K562 (cell line): Measurements from ENCODE around the gene HTR3C. TPM values are rescaled to one million over a fixed set of nuclear protein-coding genes. Genes with fewer than 3 reads are reported as not detected.

Source experiments
- GABPB2 ChIP-seq: fragments of 250-450 bp; sonication (Bioruptor Pico); conservative IDR thresholded peaks from 2 replicates; pipeline ENCODE4 v1.5.1; 2021; ENCODE audit warnings: mild to moderate bottlenecking
- NONO ChIP-seq, 2 experiments: fragments of 200-400 bp in 1 of 2; fragments of 450-650 bp in 1 of 2; formaldehyde crosslinking in 1 of 2; IDR thresholded peaks; 2 replicates each; pipeline ENCODE4 v1.6.1; 2017; ENCODE audit warnings: low read depth in 2 of 2, mild to moderate bottlenecking in 2 of 2, moderate library complexity in 2 of 2, low read length in 1 of 2
- SLC30A9 ChIP-seq: fragments of 250-450 bp; sonication (Bioruptor Pico); IDR thresholded peaks from 2 replicates; pipeline ENCODE4 v1.8.0; 2022; ENCODE audit warnings: mild to moderate bottlenecking, moderate library complexity
- SP2 ChIP-seq: IDR thresholded peaks from 2 replicates; pipeline ENCODE4 v1.6.1; 2011; ENCODE audit warnings: mild to moderate bottlenecking, low read depth, low read length, moderate library complexity; ENCODE audit not compliant: poor library complexity, severe bottlenecking; ENCODE audit errors: extremely low read depth
- ZNF174 ChIP-seq: fragments of 250-450 bp; sonication (Bioruptor Pico); IDR thresholded peaks from 2 replicates; pipeline ENCODE4 v1.4.0; 2020; ENCODE audit warnings: mild to moderate bottlenecking
- polyA plus RNA-seq, 8 experiments: library from polyadenylated mRNA; depleted of rRNA in 4 of 8; stranded (reverse) in 5 of 8; unstranded in 3 of 8; fragments of >200 nt; fragmentation: Nextera tagmentation in 2 of 8; fragmentation: Illumina TruSeq in 1 of 8; extraction: Ambion mirVana in 2 of 8; extraction: Trizol in 1 of 8; gene quantifications; 2 replicates each; pipeline versions ENCODE4 v1.2.1 to v1.2.3, GENCODE V29; 2011 to 2014; ENCODE audit warnings: inconsistent platforms in 1 of 8, missing spikeins in 1 of 8
- total RNA-seq, 7 experiments: library from RNA; depleted of rRNA in 6 of 7; stranded (reverse); fragments of >200 nt in 6 of 7; fragmentation: Illumina TruSeq in 2 of 7; extraction: Trizol in 2 of 7; gene quantifications; 2 replicates each; pipeline versions ENCODE4 v1.2.1 to v1.2.3, GENCODE V29; 2011 to 2021; ENCODE audit warnings: low replicate concordance in 1 of 7
- TF ChIP-seq, protein P1 (sequence below): fragments of 450-650 bp; IDR thresholded peaks from 2 replicates; pipeline ENCODE4 v1.6.1; 2016; ENCODE audit warnings: mild to moderate bottlenecking, moderate library complexity
- TF ChIP-seq, protein P2 (sequence below): IDR thresholded peaks from 3 replicates; pipeline ENCODE4 v1.6.1; 2011; ENCODE audit warnings: borderline replicate concordance, mild to moderate bottlenecking, moderate library complexity; ENCODE audit not compliant: insufficient read length; ENCODE audit errors: extremely low read depth
- TF ChIP-seq, protein P3 (sequence below): fragments of 250-450 bp; sonication (Bioruptor Pico); IDR thresholded peaks from 2 replicates; pipeline ENCODE4 v1.8.0; 2021; ENCODE audit warnings: mild to moderate bottlenecking, moderate library complexity

HTR3C gene
- total and polyA plus RNA-seq, 9 of the 15 experiments (the other 6 are each of a cell fraction or from before 2014, with no cell fraction given) = 0.04 to 0.06 TPM; not detected in 7

DNA sequence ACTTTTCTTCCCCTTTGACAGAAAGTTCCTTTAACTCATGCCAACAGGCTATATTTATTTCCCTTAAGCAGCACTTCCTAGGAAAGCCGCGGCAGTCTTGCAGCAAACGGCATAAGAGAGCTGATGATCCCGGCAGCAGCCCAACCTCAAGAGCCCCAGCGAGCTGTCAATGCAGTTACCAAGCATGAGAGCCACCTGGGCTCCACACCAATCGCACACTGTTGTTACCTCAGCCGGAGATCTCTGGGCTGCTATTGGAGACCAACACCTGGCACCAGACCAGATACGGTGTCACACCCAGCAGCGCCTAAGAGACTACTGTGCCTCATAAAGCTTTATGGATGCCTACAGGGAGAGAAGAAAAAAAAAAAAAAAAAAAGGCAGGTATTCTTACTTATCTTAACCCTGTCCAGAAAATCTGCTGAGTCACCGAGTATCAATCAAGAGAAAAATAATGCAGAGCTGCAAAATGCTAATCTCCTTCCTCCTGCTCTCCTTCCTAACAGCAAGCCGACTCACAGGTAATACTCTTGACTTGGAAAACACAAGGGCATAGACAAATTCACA, 46.8 kb upstream of the HTR3C start (continued):
- TF ChIP-seq SP2 = no peak
- no peak for TF ChIP-seq SLC30A9 (CRISPR knock-in tag)
- no peak for TF ChIP-seq ZNF174 (CRISPR knock-in tag)
- TF ChIP-seq GABPB2 (CRISPR knock-in tag) = no peak
- TF ChIP-seq, protein P1, sequence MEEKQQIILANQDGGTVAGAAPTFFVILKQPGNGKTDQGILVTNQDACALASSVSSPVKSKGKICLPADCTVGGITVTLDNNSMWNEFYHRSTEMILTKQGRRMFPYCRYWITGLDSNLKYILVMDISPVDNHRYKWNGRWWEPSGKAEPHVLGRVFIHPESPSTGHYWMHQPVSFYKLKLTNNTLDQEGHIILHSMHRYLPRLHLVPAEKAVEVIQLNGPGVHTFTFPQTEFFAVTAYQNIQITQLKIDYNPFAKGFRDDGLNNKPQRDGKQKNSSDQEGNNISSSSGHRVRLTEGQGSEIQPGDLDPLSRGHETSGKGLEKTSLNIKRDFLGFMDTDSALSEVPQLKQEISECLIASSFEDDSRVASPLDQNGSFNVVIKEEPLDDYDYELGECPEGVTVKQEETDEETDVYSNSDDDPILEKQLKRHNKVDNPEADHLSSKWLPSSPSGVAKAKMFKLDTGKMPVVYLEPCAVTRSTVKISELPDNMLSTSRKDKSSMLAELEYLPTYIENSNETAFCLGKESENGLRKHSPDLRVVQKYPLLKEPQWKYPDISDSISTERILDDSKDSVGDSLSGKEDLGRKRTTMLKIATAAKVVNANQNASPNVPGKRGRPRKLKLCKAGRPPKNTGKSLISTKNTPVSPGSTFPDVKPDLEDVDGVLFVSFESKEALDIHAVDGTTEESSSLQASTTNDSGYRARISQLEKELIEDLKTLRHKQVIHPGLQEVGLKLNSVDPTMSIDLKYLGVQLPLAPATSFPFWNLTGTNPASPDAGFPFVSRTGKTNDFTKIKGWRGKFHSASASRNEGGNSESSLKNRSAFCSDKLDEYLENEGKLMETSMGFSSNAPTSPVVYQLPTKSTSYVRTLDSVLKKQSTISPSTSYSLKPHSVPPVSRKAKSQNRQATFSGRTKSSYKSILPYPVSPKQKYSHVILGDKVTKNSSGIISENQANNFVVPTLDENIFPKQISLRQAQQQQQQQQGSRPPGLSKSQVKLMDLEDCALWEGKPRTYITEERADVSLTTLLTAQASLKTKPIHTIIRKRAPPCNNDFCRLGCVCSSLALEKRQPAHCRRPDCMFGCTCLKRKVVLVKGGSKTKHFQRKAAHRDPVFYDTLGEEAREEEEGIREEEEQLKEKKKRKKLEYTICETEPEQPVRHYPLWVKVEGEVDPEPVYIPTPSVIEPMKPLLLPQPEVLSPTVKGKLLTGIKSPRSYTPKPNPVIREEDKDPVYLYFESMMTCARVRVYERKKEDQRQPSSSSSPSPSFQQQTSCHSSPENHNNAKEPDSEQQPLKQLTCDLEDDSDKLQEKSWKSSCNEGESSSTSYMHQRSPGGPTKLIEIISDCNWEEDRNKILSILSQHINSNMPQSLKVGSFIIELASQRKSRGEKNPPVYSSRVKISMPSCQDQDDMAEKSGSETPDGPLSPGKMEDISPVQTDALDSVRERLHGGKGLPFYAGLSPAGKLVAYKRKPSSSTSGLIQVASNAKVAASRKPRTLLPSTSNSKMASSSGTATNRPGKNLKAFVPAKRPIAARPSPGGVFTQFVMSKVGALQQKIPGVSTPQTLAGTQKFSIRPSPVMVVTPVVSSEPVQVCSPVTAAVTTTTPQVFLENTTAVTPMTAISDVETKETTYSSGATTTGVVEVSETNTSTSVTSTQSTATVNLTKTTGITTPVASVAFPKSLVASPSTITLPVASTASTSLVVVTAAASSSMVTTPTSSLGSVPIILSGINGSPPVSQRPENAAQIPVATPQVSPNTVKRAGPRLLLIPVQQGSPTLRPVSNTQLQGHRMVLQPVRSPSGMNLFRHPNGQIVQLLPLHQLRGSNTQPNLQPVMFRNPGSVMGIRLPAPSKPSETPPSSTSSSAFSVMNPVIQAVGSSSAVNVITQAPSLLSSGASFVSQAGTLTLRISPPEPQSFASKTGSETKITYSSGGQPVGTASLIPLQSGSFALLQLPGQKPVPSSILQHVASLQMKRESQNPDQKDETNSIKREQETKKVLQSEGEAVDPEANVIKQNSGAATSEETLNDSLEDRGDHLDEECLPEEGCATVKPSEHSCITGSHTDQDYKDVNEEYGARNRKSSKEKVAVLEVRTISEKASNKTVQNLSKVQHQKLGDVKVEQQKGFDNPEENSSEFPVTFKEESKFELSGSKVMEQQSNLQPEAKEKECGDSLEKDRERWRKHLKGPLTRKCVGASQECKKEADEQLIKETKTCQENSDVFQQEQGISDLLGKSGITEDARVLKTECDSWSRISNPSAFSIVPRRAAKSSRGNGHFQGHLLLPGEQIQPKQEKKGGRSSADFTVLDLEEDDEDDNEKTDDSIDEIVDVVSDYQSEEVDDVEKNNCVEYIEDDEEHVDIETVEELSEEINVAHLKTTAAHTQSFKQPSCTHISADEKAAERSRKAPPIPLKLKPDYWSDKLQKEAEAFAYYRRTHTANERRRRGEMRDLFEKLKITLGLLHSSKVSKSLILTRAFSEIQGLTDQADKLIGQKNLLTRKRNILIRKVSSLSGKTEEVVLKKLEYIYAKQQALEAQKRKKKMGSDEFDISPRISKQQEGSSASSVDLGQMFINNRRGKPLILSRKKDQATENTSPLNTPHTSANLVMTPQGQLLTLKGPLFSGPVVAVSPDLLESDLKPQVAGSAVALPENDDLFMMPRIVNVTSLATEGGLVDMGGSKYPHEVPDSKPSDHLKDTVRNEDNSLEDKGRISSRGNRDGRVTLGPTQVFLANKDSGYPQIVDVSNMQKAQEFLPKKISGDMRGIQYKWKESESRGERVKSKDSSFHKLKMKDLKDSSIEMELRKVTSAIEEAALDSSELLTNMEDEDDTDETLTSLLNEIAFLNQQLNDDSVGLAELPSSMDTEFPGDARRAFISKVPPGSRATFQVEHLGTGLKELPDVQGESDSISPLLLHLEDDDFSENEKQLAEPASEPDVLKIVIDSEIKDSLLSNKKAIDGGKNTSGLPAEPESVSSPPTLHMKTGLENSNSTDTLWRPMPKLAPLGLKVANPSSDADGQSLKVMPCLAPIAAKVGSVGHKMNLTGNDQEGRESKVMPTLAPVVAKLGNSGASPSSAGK = no peak
- TF ChIP-seq, protein P2, sequence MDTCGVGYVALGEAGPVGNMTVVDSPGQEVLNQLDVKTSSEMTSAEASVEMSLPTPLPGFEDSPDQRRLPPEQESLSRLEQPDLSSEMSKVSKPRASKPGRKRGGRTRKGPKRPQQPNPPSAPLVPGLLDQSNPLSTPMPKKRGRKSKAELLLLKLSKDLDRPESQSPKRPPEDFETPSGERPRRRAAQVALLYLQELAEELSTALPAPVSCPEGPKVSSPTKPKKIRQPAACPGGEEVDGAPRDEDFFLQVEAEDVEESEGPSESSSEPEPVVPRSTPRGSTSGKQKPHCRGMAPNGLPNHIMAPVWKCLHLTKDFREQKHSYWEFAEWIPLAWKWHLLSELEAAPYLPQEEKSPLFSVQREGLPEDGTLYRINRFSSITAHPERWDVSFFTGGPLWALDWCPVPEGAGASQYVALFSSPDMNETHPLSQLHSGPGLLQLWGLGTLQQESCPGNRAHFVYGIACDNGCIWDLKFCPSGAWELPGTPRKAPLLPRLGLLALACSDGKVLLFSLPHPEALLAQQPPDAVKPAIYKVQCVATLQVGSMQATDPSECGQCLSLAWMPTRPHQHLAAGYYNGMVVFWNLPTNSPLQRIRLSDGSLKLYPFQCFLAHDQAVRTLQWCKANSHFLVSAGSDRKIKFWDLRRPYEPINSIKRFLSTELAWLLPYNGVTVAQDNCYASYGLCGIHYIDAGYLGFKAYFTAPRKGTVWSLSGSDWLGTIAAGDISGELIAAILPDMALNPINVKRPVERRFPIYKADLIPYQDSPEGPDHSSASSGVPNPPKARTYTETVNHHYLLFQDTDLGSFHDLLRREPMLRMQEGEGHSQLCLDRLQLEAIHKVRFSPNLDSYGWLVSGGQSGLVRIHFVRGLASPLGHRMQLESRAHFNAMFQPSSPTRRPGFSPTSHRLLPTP = no peak
- TF ChIP-seq, protein P3, sequence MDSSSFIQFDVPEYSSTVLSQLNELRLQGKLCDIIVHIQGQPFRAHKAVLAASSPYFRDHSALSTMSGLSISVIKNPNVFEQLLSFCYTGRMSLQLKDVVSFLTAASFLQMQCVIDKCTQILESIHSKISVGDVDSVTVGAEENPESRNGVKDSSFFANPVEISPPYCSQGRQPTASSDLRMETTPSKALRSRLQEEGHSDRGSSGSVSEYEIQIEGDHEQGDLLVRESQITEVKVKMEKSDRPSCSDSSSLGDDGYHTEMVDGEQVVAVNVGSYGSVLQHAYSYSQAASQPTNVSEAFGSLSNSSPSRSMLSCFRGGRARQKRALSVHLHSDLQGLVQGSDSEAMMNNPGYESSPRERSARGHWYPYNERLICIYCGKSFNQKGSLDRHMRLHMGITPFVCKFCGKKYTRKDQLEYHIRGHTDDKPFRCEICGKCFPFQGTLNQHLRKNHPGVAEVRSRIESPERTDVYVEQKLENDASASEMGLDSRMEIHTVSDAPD (CRISPR knock-in tag) = no peak
- TF ChIP-seq NONO (IDR thresholded peaks at IDR 0.05; ENCODE audit: low read depth in 2 of 2, low read length in 1 of 2) = no peak
